ENCODE measurements around the gene PEX11A. TPM values are rescaled to one million over a fixed set of nuclear protein-coding genes. Genes with fewer than 3 reads are reported as not detected.

Gene PEX11A
- total RNA-seq, 1 experiment from 2014 or later, result 2.7 TPM

- intact Hi-C loops (cut with micrococcal nuclease; ENCODE audit: unreplicated experiment), result no loop called here
- Histone ChIP-seq H3K9me3 (ENCODE audit: low read depth, low read length, poor library complexity, severe bottlenecking) (no peaks in the 10 kb centered on the region), H3K4me1 (ENCODE audit: insufficient read depth, low read length, poor library complexity, severe bottlenecking) (peaks cover 10% of the 10 kb centered on the region), H3K36me3 (ENCODE audit: insufficient read depth, low read length, poor library complexity, severe bottlenecking) (no peaks in the 10 kb centered on the region), H3K4me3 (ENCODE audit: low read depth, low read length, poor library complexity, severe bottlenecking) (no peak overlapping the region), H3K27ac (ENCODE audit: low read depth, low read length, poor library complexity, severe bottlenecking) (no peak overlapping the region), H3K27me3 (replicated peaks; ENCODE audit: insufficient read depth, low read depth, low read length, poor library complexity) (no peaks in the 10 kb centered on the region)
- ChIA-PET CTCF (no interaction called here), POLR2A (ENCODE audit: low non-redundant PET) (interaction anchor here (0.6 kb wide), 1 partner anchor 991 kb away, joined by 3 read pairs; no protein-coding TSS in a partner anchor)
- no peak for DNase-seq (ENCODE audit: low spot score)
- no TSS peak for BruUV-seq (replicated peaks)
- TF ChIP-seq EZH2 (IDR thresholded peaks at IDR 0.05; ENCODE audit: borderline replicate concordance, low read depth, low read length, poor library complexity, severe bottlenecking) (no peak), CTCF (conservative IDR thresholded peaks at IDR 0.05; ENCODE audit: low read depth, low read length) (no peak)
These were observed 34.1 kb upstream of the PEX11A start for GRCh38 chr15:89724621-89725020.

GRCh38 chr15:89723031-89723430 is 32.5 kb upstream of the PEX11A start:
- POLR2A ChIA-PET (ENCODE audit: low non-redundant PET), result no interaction called here
- H3K36me3 ChIP-seq (ENCODE audit: insufficient read depth, low read length, poor library complexity, severe bottlenecking), result no peaks in the 10 kb centered on the region
- H3K27ac ChIP-seq (ENCODE audit: low read depth, low read length, poor library complexity, severe bottlenecking), result no peak overlapping the region
- no peaks in the 10 kb centered on the region for H3K27me3 ChIP-seq (replicated peaks; ENCODE audit: insufficient read depth, low read depth, low read length, poor library complexity)
- no TSS peak for BruUV-seq (replicated peaks)
- DNase-seq (ENCODE audit: low spot score), result no peak
- H3K4me3 ChIP-seq (ENCODE audit: low read depth, low read length, poor library complexity, severe bottlenecking), result no peak overlapping the region
- CTCF ChIA-PET, result no interaction called here
- peaks cover under 1% of the 10 kb centered on the region for H3K4me1 ChIP-seq (ENCODE audit: insufficient read depth, low read length, poor library complexity, severe bottlenecking)
- intact Hi-C loops (cut with micrococcal nuclease; ENCODE audit: unreplicated experiment), result no loop called here
- H3K9me3 ChIP-seq (ENCODE audit: low read depth, low read length, poor library complexity, severe bottlenecking), result no peaks in the 10 kb centered on the region
- TF ChIP-seq CTCF (conservative IDR thresholded peaks at IDR 0.05; ENCODE audit: low read depth, low read length) (no peak), EZH2 (IDR thresholded peaks at IDR 0.05; ENCODE audit: borderline replicate concordance, low read depth, low read length, poor library complexity, severe bottlenecking) (no peak)

- ChIA-PET POLR2A (ENCODE audit: low non-redundant PET) (no interaction called here), CTCF (no interaction called here)
- no TSS peak for BruUV-seq (replicated peaks)
These were observed 24.2 kb upstream of the PEX11A start for GRCh38 chr15:89714775-89715174.

More at GRCh38 chr15:89714775-89715174, 24.2 kb upstream of the PEX11A start:
- no peak for DNase-seq (ENCODE audit: low spot score)
- H3K27ac ChIP-seq (ENCODE audit: low read depth, low read length, poor library complexity, severe bottlenecking), result no peak overlapping the region
- H3K27me3 ChIP-seq (replicated peaks; ENCODE audit: insufficient read depth, low read depth, low read length, poor library complexity), result no peaks in the 10 kb centered on the region
- H3K4me3 ChIP-seq (ENCODE audit: low read depth, low read length, poor library complexity, severe bottlenecking), result no peak overlapping the region
- no peaks in the 10 kb centered on the region for H3K36me3 ChIP-seq (ENCODE audit: insufficient read depth, low read length, poor library complexity, severe bottlenecking)
- TF ChIP-seq CTCF (conservative IDR thresholded peaks at IDR 0.05; ENCODE audit: low read depth, low read length), result no peak
- TF ChIP-seq EZH2 (IDR thresholded peaks at IDR 0.05; ENCODE audit: borderline replicate concordance, low read depth, low read length, poor library complexity, severe bottlenecking), result no peak
- intact Hi-C loops (cut with micrococcal nuclease; ENCODE audit: unreplicated experiment), result no loop called here
- H3K4me1 ChIP-seq (ENCODE audit: insufficient read depth, low read length, poor library complexity, severe bottlenecking), result no peaks in the 10 kb centered on the region
- H3K9me3 ChIP-seq (ENCODE audit: low read depth, low read length, poor library complexity, severe bottlenecking), result no peaks in the 10 kb centered on the region

All from A673 (cell line).